ENCODE measurements around the gene CCDC88C. TPM values are rescaled to one million over a fixed set of nuclear protein-coding genes. Genes with fewer than 3 reads are reported as not detected.

CCDC88C gene
- total RNA-seq, 4 donors from 2014 or later = 1.1 to 2.7 (median 2.1) TPM

GRCh38 chr14:91256661-91257060, 161.0 kb downstream of the CCDC88C start:
- no peak overlapping the region for H3K4me3 ChIP-seq
- no peaks in the 10 kb centered on the region for H3K9me3 ChIP-seq
- TF ChIP-seq POLR2A (IDR thresholded peaks at IDR 0.05) = no peak
- no peak for TF ChIP-seq CTCF (IDR thresholded peaks at IDR 0.05 in 4 of 5, conservative IDR thresholded peaks at IDR 0.05 in 1 of 5)
- H3K4me1 ChIP-seq = peaks cover 5 to 9% of the 10 kb centered on the region in 2 donors
- intact Hi-C loops (cut with DNase I; ENCODE audit: low total_unique reads) = no loop called here
- in situ Hi-C loops (cut with MboI; ENCODE audit: low sequenced_read_pairs in 4 of 4) = no loop called here
- ATAC-seq = no peak
- H3K27ac ChIP-seq = no peak overlapping the region
- peaks cover 0 to 5% (median 3%) of the 10 kb centered on the region in 3 donors for H3K27me3 ChIP-seq
- no peaks in the 10 kb centered on the region for H3K36me3 ChIP-seq
- no peak for DNase-seq

- Histone ChIP-seq H3K4me1 (peaks cover 5 to 9% of the 10 kb centered on the region in 2 donors), H3K36me3 (no peaks in the 10 kb centered on the region), H3K4me3 (no peak overlapping the region), H3K27me3 (peaks cover 0 to 3% (median 0%) of the 10 kb centered on the region in 3 donors), H3K27ac (no peak overlapping the region), H3K9me3 (no peaks in the 10 kb centered on the region)
- ATAC-seq (no peak), DNase-seq (no peak)
- intact Hi-C loops (cut with DNase I; ENCODE audit: low total_unique reads) (no loop called here), in situ Hi-C loops (cut with MboI; ENCODE audit: low sequenced_read_pairs in 4 of 4) (no loop called here)
- TF ChIP-seq POLR2A (IDR thresholded peaks at IDR 0.05) = no peak
- no peak for TF ChIP-seq CTCF (IDR thresholded peaks at IDR 0.05 in 4 of 5, conservative IDR thresholded peaks at IDR 0.05 in 1 of 5)
Observed at GRCh38 chr14:91255026-91255695, 162.5 kb downstream of the CCDC88C start.

- no peak overlapping the region for H3K27ac ChIP-seq
Observed at GRCh38 chr14:91254461-91254860, 163.2 kb downstream of the CCDC88C start.

GRCh38 chr14:91253795-91254323, 163.8 kb downstream of the CCDC88C start:
- Histone ChIP-seq H3K27ac (peak overlapping the region in 1 of 4 donors; percentile 28), H3K9me3 (no peaks in the 10 kb centered on the region), H3K4me3 (peak overlapping the region; percentile 55 to 61 (median 59)), H3K27me3 (peaks cover 0 to 3% (median 0%) of the 10 kb centered on the region in 3 donors), H3K36me3 (no peaks in the 10 kb centered on the region), H3K4me1 (peaks cover 5 to 9% of the 10 kb centered on the region in 2 donors)
- no peak for ATAC-seq
- intact Hi-C loops (cut with DNase I; ENCODE audit: low total_unique reads) = no loop called here
- DNase-seq = no peak
- no peak for TF ChIP-seq CTCF (IDR thresholded peaks at IDR 0.05 in 4 of 5, conservative IDR thresholded peaks at IDR 0.05 in 1 of 5)
- no peak for TF ChIP-seq POLR2A (IDR thresholded peaks at IDR 0.05)
- in situ Hi-C loops (cut with MboI; ENCODE audit: low sequenced_read_pairs in 4 of 4) = no loop called here

More at GRCh38 chr14:91254461-91254860, 163.2 kb downstream of the CCDC88C start:
- no peaks in the 10 kb centered on the region for H3K36me3 ChIP-seq
- in situ Hi-C loops (cut with MboI; ENCODE audit: low sequenced_read_pairs in 4 of 4) (no loop called here), intact Hi-C loops (cut with DNase I; ENCODE audit: low total_unique reads) (no loop called here)
- no peak overlapping the region for H3K4me3 ChIP-seq
- ATAC-seq = peak in 1 of 2 donors; percentile 8
- H3K27me3 ChIP-seq = peaks cover 0 to 3% (median 0%) of the 10 kb centered on the region in 3 donors
- no peaks in the 10 kb centered on the region for H3K9me3 ChIP-seq
- TF ChIP-seq CTCF (IDR thresholded peaks at IDR 0.05 in 4 of 5, conservative IDR thresholded peaks at IDR 0.05 in 1 of 5) (no peak), POLR2A (IDR thresholded peaks at IDR 0.05) (no peak)
- H3K4me1 ChIP-seq = peaks cover 5 to 9% of the 10 kb centered on the region in 2 donors
- no peak for DNase-seq
